PFSK-1 (cell line): ENCODE measurements around the gene POLE.

Experiments used
- POLR2AphosphoS5 ChIP-seq: IDR thresholded peaks from 2 replicates; pipeline ENCODE4 v1.6.1; 2012; ENCODE audit warnings: low read depth, mild to moderate bottlenecking, control low read depth, low read length, moderate library complexity
- TF ChIP-seq, protein P1 (sequence below), 2 experiments: IDR thresholded peaks; 2 replicates each; pipeline versions ENCODE4 v1.6.1 to v1.8.0; 2011 to 2012; ENCODE audit warnings: low read depth in 2 of 2, low read length in 2 of 2, control low read depth in 1 of 2, inconsistent platforms in 1 of 2, mild to moderate bottlenecking in 1 of 2, moderate library complexity in 1 of 2; ENCODE audit not compliant: insufficient read depth in 1 of 2

DNA sequence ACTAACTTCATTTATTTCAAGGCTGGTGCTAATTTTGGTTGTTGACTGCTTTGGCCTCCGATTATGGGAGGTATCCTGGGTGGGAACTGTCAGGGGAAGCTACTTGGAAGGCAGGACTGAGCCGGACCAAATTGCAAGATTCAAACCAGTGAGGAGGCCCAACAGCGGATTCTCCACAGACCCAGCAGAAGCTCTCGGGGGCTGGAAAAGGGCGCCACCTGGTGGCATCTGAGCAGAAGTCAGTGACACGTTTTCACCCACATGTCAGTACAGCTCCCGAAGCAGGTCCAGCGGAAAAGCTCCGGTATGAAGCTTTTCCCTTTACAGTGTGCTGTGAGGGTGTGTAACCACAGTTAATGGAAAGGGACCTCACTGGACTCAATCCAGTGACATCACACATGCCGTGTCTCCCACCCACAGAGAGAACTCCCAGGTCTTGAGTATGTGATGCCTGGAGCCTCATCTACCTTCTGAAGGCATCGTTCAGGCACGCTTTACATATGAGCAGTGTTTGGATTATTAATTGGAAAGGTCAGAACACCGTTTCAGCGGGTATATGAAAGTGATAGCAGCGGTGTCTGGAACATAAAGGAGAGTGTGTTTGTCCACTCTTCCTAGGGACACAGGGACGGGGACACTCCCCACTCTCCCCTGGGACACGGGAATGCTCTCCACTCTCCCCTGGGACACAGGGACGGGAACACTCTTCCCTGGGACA, 72.1 kb downstream of the POLE start:
- peak; percentile 66 for TF ChIP-seq POLR2AphosphoS5
- TF ChIP-seq, protein P1, sequence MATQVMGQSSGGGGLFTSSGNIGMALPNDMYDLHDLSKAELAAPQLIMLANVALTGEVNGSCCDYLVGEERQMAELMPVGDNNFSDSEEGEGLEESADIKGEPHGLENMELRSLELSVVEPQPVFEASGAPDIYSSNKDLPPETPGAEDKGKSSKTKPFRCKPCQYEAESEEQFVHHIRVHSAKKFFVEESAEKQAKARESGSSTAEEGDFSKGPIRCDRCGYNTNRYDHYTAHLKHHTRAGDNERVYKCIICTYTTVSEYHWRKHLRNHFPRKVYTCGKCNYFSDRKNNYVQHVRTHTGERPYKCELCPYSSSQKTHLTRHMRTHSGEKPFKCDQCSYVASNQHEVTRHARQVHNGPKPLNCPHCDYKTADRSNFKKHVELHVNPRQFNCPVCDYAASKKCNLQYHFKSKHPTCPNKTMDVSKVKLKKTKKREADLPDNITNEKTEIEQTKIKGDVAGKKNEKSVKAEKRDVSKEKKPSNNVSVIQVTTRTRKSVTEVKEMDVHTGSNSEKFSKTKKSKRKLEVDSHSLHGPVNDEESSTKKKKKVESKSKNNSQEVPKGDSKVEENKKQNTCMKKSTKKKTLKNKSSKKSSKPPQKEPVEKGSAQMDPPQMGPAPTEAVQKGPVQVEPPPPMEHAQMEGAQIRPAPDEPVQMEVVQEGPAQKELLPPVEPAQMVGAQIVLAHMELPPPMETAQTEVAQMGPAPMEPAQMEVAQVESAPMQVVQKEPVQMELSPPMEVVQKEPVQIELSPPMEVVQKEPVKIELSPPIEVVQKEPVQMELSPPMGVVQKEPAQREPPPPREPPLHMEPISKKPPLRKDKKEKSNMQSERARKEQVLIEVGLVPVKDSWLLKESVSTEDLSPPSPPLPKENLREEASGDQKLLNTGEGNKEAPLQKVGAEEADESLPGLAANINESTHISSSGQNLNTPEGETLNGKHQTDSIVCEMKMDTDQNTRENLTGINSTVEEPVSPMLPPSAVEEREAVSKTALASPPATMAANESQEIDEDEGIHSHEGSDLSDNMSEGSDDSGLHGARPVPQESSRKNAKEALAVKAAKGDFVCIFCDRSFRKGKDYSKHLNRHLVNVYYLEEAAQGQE (IDR thresholded peaks at IDR 0.05; ENCODE audit: insufficient read depth in 1 of 2, low read depth in 2 of 2, low read length in 2 of 2), result no peak
